GM10847 (cell line): Measurements from ENCODE around the gene HPCA.

Source experiments
- POLR2A ChIP-seq: IDR thresholded peaks from 2 replicates; pipeline ENCODE4 v1.6.1; 2011; ENCODE audit not compliant: insufficient read length; ENCODE audit errors: extremely low read depth

HPCA gene

DNA sequence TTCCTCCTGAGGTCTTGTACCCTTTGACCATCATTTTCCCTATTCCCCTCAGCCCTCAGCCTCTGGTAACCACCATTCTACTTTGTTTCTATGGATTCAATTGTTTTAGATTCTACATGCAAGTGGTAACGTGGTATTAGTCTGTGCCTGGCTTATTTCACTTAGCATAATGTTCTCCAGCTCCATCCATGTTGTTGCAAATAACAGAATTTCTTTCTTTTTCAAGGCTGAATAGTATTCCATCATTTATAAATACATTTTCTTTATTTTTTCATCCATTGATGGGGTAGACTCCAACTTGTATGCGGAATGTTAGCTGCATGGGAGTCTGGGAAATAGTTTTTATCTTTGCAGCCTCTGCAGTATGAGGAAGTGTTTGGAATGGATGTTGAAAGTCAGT, 41.1 kb downstream of the HPCA start:
- no peak for TF ChIP-seq POLR2A

DNA sequence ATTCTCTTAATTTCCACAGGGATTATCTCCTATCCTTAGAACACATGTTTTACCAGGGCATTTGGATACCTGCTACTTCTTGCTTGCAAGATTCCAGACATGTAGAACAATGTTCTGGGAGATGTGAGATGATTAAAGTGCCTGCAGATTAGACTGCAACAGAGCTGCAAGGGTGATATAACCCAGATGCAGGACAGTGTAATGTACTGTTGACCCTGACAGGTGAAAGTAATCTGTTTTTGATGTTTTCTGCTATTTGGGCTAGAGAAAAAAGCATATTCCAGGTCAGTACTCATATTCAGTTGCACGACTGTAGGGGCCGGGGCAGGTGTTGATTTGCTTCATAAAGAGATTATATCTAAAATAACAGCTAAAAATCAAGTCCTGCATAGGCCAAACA, 42.0 kb downstream of the HPCA start:
- no peak for TF ChIP-seq POLR2A

DNA sequence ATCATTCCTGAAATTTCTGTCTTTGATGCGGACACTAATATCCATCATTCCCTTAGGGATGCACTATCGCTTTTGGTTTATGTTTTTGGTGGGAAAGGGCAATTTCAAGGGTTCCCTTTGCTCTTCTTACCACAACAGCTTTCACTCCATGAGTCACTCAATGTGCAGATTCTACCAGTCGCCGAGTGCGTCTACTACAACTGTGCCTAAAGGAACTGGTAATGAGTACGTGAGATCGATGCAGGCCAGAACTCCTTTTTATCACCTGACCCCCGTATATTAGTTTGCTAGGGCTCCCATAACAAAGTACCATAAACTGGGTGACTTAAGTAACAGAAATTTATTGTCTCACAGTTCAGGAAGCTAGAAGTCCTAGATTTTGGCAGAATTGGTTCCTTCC, 42.4 kb downstream of the HPCA start:
- no peak for TF ChIP-seq POLR2A

DNA sequence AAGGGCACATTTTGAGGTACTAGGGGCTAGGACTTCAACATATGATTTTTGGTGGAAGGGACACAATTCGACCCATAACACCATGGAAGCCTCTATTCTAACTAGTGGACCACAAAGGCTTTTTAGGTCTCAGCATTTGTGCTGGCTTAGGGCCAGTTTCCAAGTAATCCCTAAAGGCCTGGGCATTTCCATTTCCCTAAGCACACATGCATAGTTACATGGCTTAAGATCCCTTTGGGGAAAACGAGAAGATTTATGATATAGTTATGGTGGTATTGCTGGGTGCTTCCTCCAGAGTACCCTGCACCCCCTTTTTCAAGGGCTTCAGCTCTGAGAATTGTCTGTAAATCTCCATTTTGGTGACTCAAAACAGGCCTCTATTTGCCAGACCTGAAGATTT, 43.1 kb downstream of the HPCA start:
- no peak for TF ChIP-seq POLR2A

DNA sequence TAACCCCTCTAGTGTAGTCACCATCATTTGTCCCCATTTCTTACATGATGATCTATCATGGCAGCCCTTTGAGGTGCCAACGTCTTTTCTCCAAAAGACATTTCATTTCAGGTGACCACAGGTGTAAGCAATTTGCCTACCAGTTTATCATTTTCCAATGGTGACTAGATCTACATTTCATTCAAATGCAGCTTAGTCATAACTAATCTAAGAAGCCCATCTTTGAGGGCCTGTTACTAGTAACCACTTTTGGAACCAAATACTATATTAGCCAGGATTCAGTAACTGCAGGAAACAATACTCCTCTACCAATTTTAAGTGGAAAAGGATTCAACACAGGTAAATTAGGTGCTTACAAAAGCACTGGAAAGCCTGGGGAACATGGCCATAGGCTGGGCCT, 45.5 kb downstream of the HPCA start:
- no peak for TF ChIP-seq POLR2A

DNA sequence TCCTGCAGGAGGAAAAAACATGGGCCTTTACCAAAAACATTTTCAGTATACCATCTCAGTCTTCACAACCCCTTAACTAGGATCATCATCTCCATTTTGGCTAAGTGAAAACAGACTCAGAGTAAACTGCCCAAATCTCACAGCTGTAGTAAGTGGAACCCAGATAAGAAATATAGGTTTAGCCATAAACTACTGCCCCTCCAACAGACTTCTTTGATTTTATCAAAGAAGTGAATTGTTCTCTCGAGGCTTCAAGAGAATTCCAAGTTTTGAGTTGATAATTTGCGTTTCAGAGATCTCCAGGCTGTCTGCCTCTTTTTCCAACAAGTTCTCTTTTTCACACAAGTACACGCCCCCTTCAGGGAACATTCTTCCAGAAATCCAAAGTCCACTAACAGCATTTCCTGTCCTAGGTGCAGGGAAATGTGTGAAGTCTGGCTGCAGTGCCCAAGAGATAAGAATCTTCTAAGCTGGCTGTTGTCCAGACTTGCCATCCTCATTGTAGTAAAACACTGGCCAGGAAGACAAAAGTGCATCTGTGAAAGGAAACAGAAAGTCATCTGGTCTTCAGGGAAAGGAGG, 47.5 kb downstream of the HPCA start:
- no peak for TF ChIP-seq POLR2A

DNA sequence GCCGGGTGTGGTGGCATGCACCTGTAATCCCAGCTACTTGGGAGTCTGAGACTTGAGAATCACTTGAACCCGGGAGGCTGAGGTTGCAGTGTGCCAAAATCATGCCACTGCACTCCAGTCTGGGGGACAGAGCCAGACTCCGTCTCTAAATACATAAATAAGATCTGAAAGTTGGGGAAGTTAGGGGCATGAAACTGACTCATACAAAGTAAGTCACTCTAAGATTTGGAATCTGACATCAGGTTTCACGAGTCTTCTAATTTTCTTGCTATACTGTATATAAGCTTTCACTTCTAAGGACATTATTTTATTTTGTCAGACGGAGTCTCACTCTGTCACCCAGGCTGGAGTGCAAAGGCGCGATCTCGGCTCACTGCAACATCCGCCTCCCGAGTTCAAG, 48.2 kb downstream of the HPCA start:
- TF ChIP-seq POLR2A: no peak

DNA sequence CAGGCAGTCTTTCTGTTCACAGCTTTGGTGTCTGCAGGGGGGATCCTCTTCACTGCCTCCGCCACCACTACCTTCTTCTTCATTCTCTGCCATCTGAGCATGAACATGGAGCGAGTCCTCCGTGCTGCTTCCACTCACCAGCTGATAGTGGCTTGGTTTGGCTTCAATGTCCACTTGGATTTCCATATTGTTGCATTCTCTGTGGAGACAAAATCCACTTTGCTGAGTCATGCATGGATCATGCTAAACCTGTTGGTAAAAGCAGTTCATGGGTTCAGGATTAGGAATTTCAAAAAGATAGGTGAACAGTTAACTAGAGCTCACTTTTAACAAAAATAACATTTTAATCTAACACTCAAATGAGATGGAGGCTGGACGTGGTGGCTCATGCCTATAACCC, 50.8 kb downstream of the HPCA start:
- no peak for TF ChIP-seq POLR2A

DNA sequence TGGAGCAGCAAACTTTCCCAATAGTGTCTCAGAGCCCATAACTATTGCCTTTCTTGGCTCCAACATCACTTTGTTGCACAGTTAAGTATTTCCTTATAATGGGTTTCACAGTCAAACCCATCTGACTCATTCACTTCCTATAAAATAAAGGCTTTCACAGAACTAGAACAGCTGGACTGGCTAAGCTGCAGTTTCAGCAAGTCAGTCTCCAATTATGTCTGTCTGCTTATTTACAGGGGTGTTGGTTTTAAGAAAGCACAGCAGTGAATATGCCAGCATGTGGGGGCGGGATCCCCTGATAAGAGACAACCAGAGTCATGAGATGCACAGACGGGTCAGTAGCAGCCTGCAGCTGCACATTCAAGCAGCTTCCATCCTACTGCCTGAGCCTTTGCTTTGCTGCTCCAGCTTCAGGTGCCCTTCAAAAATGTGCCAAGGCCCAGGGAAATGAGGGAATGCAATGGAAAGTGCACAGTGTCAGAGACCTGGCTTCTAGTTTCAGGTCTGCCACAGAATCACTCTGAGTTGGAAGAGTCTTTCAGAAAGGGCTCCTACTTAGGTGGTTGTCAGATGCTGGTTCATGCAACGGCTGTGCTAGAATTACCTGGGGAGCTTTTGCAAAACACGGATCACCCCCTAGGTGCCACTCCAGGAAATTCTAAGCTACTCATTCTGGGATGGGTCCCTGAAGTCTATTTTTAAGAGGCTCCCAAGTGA, 53.5 kb downstream of the HPCA start:
- TF ChIP-seq POLR2A: no peak

DNA sequence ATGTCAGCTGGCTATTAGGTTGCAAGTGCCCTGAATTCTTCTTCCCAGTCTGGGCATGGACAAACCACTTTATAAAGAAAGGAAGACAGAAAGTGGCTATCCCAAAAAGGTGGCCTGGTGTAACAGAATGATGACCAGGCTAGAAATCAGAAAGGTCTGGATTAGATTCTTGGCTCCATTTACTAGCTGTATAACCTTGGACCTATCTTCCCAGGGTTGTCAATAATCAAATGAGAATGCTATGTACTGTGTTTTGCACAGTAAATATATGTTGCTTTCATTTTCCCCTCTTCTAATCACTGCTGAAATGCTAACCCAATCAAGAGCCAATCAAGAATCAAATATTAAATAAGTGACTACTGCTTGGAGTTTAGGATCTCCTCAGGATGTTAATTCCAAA, 57.9 kb downstream of the HPCA start:
- TF ChIP-seq POLR2A: no peak
